AG04449 (cell line): ENCODE data around the gene CCKAR.

Experiments used
- CTCF ChIA-PET: fragments of 350-600 bp; formaldehyde crosslinking; extraction: SDS; loops from one replicate; lab custom pipeline; 2021; ENCODE audit warnings: antibody characterized with exemption; lab: Yijun Ruan, JAX
- POLR2A ChIA-PET: fragments of 400-600, 350-600 bp; formaldehyde crosslinking; extraction: SDS; loops from one replicate; lab custom pipeline; 2020; ENCODE audit warnings: antibody characterized with exemption, inconsistent platforms; lab: Yijun Ruan, JAX
- DNase-seq: peaks from one replicate; pipeline ENCODE4 v3.0.0-alpha.2; 2010; ENCODE audit warnings: low read depth, low spot score
- H3K4me3 ChIP-seq: 2 replicates; pipeline ENCODE4 v1.5.1; 2011; ENCODE audit warnings: low read depth, mild to moderate bottlenecking, control low read depth, low read length
- TF ChIP-seq, protein P1 (sequence below): IDR thresholded peaks from one replicate; pipeline ENCODE4 v1.5.1; 2011; ENCODE audit warnings: mild to moderate bottlenecking, moderate library complexity, low read length, control low read depth, inconsistent platforms; ENCODE audit not compliant: insufficient read depth; ENCODE audit errors: missing control alignments

CCKAR gene

DNA sequence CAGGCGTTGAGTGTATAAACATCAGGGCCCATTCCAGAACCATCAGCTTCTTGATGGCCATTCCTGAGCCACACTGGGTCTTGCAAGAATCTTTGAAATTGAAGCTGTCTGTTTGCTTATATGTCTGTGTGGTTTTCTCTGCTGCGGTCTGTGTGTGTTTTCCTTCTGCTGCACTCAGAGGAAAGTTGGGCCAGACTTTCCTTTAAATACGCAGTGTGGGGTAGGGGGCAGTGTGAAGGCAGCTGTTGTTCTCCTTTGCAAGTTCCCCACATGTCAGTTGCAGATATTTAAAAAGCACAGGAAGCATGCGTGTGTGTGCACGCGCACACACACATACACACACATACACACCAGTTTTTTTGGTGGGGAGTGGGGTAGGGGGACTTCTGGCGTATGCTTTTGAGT lies 32.1 kb downstream of the CCKAR start:
- H3K4me3 ChIP-seq, result no peak overlapping the region
- ChIA-PET CTCF (interaction anchor here (0.7 to 9.6 kb wide), 32 partner anchors 9 to 551 kb away, joined by 3 to 147 read pairs (median 4); partner anchors contain the start of genes STIM2 and TBC1D19), POLR2A (interaction anchor here (0.6 to 1.1 kb wide), 4 partner anchors 98 to 211 kb away, joined by 3 to 4 read pairs (median 4); no protein-coding TSS in a partner anchor)
- peak; percentile 72 for DNase-seq
- TF ChIP-seq, protein P1, sequence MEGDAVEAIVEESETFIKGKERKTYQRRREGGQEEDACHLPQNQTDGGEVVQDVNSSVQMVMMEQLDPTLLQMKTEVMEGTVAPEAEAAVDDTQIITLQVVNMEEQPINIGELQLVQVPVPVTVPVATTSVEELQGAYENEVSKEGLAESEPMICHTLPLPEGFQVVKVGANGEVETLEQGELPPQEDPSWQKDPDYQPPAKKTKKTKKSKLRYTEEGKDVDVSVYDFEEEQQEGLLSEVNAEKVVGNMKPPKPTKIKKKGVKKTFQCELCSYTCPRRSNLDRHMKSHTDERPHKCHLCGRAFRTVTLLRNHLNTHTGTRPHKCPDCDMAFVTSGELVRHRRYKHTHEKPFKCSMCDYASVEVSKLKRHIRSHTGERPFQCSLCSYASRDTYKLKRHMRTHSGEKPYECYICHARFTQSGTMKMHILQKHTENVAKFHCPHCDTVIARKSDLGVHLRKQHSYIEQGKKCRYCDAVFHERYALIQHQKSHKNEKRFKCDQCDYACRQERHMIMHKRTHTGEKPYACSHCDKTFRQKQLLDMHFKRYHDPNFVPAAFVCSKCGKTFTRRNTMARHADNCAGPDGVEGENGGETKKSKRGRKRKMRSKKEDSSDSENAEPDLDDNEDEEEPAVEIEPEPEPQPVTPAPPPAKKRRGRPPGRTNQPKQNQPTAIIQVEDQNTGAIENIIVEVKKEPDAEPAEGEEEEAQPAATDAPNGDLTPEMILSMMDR, result no peak

DNA sequence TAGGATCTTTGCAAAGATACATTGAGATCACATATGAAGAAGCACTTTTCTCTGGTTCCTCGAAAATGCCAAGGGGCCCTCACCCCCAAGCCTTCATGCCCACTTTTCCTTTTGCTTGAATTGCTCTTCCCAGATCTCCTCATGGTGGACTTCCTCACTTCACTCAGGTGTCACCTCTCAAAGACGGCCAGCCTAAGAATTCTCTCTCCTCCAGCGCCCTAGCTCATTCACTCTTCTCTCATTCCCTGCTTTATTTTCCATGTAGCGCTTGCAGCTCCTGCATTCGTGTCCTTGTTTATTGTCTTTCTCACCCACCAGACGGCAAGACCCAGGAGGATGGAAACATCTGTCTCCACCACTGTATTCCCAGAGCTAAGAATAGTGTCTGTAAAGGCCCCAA lies 32.9 kb downstream of the CCKAR start:
- ChIA-PET POLR2A (interaction anchor here (0.6 to 1.1 kb wide), 3 partner anchors 111 to 212 kb away, joined by 3 to 4 read pairs (median 4); no protein-coding TSS in a partner anchor), CTCF (interaction anchor here (0.7 to 9.6 kb wide), 18 partner anchors 9 to 552 kb away, joined by 3 to 147 read pairs (median 6); partner anchors contain the start of genes STIM2 and TBC1D19)
- TF ChIP-seq, protein P1, result no peak
- no peak overlapping the region for H3K4me3 ChIP-seq
- DNase-seq, result no peak

DNA sequence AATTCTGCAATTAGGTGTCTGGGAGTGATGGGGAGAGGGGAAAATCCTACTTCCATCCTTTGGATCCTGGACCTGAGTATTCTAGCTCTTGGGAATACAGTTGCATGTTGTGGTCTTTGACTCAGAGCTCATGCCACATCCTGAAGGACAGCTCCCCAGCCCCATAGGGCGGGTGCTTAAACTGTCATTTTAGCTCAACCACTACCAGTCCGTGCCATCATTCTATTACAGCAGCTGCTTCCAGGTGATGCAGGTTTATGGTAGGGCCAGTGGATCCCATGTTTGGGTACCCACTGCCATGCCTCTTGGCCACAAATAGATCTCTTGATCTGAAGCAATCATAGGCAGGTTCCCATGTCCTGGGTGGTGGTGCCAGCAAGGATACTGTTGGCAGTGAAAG lies 34.7 kb downstream of the CCKAR start:
- CTCF ChIA-PET, result interaction anchor here (1.8 to 9.6 kb wide), 2 partner anchors 16 to 266 kb away, joined by 5 to 147 read pairs; no protein-coding TSS in a partner anchor

DNA sequence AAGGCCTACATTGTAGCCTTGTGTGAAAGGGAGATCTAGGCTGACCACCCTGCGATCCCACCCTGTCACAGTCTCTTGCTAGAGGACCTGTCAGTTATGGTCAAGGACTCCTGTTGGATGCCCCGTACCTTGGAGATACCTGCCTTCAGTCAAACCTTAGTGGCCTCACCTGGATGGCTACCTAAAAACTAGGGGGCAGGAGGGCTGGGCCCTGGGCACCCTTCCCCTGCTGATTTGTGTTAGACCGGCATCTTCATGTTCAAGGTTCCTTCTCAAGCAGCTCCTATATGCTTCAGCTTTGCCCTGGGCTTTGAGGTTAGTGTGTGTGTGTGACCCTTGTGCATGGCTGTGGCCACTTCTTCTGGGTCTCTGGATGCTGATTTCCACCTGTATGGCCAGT lies 35.3 kb downstream of the CCKAR start:
- DNase-seq, result no peak
- ChIA-PET POLR2A (no interaction called here), CTCF (interaction anchor here (1.8 to 9.6 kb wide), 2 partner anchors 17 to 267 kb away, joined by 5 to 147 read pairs; no protein-coding TSS in a partner anchor)
- no peak overlapping the region for H3K4me3 ChIP-seq
- TF ChIP-seq, protein P1, result no peak

More for the DNA sequence above, 34.7 kb downstream of the CCKAR start:
- no peak for DNase-seq
- H3K4me3 ChIP-seq, result no peak overlapping the region
- POLR2A ChIA-PET, result no interaction called here
- TF ChIP-seq, protein P1, result no peak

DNA sequence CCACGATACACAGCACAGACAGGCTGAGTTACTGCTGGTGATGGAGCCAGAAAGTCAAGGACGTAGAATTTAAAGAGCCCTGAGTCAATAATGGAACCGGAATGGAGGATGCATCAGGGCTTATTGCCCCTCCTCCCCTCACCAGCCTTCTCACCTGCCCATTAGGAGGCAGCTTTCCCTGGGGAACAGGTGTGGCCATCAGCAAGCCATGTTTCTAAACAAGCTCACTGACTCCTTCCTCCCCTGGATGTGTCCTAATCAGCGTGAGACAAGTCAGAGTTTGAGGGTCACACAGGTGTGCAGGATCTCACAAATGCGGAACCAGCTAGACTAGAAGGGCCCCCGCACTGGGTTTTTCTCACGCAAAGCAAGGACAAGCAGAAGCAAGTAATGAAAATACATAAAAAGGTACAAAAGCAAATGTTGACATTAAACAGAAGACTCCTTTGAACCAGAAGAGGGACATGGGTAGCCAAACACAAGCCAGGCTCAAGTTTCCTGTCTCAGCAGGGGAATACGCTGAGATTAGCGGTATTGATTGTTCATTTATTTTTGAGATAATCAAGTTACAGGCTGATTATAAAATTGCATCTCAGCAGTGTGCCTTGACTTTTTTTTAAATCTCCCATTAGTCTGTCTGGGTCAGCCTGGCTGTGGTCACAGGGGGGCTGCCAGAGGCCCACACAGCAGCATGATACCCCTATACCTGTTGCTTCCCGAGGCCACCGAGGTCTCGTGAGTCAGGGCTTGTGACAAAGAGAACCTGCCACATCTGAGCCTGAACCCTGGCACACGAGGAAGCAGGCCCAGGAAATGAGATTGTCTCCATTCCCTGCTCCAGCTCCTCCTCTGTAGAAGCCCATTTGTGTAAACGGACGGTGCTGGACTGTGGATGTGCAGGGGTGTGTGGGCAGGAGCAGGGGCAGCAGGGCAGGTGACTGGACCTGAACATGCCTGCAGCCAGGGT lies 37.4 kb downstream of the CCKAR start:
- DNase-seq, result no peak
- CTCF ChIA-PET, result interaction anchor here (1.0 to 1.5 kb wide), 3 partner anchors 8 to 268 kb away, joined by 3 to 5 read pairs (median 4); no protein-coding TSS in a partner anchor
- POLR2A ChIA-PET, result no interaction called here

More for the DNA sequence above, 37.4 kb downstream of the CCKAR start:
- TF ChIP-seq, protein P1, result no peak
- no peak overlapping the region for H3K4me3 ChIP-seq
